HG02884 (cell line): ENCODE measurements around the gene ASGR1.
"Not testable (repeated sequence)": the region's sequence is repeated elsewhere in the genome, so short reads cannot be mapped to it uniquely, and the experiment has no call there.

Source experiments
- ATAC-seq: cut with Tn5 transposase; IDR thresholded peaks from one replicate; pipeline ENCODE4 v1.9.1; 2021; ENCODE audit warnings: mild to moderate bottlenecking, moderate library complexity; ENCODE audit not compliant: unreplicated experiment

ASGR1 gene

GRCh38 chr17:7128160-7128559 lies 51.0 kb downstream of the ASGR1 start:
- ATAC-seq, result no peak

DNA sequence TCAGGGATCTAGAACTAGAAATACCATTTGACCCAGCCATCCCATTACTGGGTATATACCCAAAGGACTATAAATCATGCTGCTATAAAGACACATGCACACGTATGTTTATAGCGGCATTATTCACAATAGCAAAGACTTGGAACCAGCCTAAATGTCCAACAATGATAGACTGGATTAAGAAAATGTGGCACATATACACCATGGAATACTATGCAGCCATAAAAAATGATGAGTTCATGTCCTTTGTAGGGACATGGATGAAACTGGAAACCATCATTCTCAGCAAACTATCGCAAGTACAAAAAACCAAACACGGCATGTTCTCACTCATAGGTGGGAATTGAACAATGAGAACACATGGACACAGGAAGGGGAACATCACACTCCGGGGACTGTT lies 51.7 kb downstream of the ASGR1 start:
- ATAC-seq, result not testable (repeated sequence)

GRCh38 chr17:7126386-7126785 lies 52.8 kb downstream of the ASGR1 start:
- not testable (repeated sequence) for ATAC-seq

GRCh38 chr17:7124923-7125322 lies 54.2 kb downstream of the ASGR1 start:
- no peak for ATAC-seq

DNA sequence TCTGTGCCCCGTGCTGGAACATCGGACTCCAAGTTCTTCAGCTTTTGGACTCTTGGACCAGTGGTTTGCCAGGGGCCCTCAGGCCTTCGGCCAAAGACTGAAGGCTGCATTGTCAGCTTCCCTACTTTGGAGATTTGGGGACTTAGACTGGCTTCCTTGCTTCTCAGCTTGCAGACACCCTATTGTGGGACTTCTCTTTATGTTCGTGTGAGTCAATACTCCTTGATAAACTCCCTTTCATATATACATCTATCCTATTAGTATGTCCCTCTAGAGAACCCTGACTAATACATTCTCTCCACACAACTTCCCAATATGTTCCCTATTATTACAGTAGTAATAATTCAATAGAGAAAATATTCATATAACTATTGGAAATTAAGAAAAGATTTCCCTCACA lies 55.3 kb downstream of the ASGR1 start:
- ATAC-seq, result no peak
